OCI-LY7 (cell line): ENCODE results near the gene TAS2R41. TPM values are rescaled to one million over a fixed set of nuclear protein-coding genes. Genes with fewer than 3 reads are reported as not detected.

Experiments
- BruUV-seq: library from RNA; stranded (reverse); fragments of 400-500 nt; replicated peaks from 2 replicates; lab custom pipeline; 2021; lab: Mats Ljungman, UMichigan
- CTCF ChIA-PET: fragments of 300-600 bp; sonication (Branson Sonifier 250); formaldehyde crosslinking; loops from one replicate; lab custom pipeline; 2022; ENCODE audit warnings: antibody characterized with exemption; ENCODE audit not compliant: unreplicated experiment; lab: Charles Lee
- POLR2A ChIA-PET: fragments of 300-600 bp; sonication (Branson Sonifier 250); formaldehyde crosslinking; loops from one replicate; lab custom pipeline; 2022; ENCODE audit warnings: antibody characterized with exemption; lab: Charles Lee
- DNase-seq: peaks from one replicate; pipeline ENCODE4 v3.0.0-alpha.2; 2015; ENCODE audit warnings: low spot score
- H2AFZ ChIP-seq: fragments of 200-600 bp; sonication (generic), shearing (Covaris generic); 2 replicates; pipeline ENCODE4 v1.6.1; 2014; ENCODE audit warnings: mild to moderate bottlenecking, antibody characterized with exemption, low read length, moderate library complexity
- H3K27ac ChIP-seq: fragments of 200-600 bp; sonication (generic); 2 replicates; pipeline ENCODE4 v1.5.1; 2014; ENCODE audit warnings: mixed run types, low read depth, mild to moderate bottlenecking, moderate library complexity, low read length, inconsistent platforms; ENCODE audit not compliant: poor library complexity, severe bottlenecking
- H3K36me3 ChIP-seq: fragments of 200-600 bp; sonication (generic); 2 replicates; pipeline ENCODE4 v1.6.1; 2014; ENCODE audit warnings: mild to moderate bottlenecking, antibody characterized with exemption, low read length, moderate library complexity, mixed read lengths; ENCODE audit not compliant: insufficient read depth
- H3K4me1 ChIP-seq: fragments of 200-600 bp; sonication (generic); 2 replicates; pipeline ENCODE4 v1.5.1; 2014; ENCODE audit warnings: mild to moderate bottlenecking, low read length; ENCODE audit not compliant: insufficient read depth, poor library complexity, severe bottlenecking
- H3K4me2 ChIP-seq: fragments of 200-600 bp; sonication (generic); 2 replicates; pipeline ENCODE4 v1.6.1; 2014; ENCODE audit warnings: mild to moderate bottlenecking, low read length
- H3K4me3 ChIP-seq: fragments of 200-600 bp; sonication (generic); 2 replicates; pipeline ENCODE4 v1.5.1; 2014; ENCODE audit warnings: mild to moderate bottlenecking, low read depth, low read length; ENCODE audit not compliant: poor library complexity, severe bottlenecking
- H3K79me2 ChIP-seq: fragments of 200-600 bp; sonication (generic); 2 replicates; pipeline ENCODE4 v1.6.1; 2016; ENCODE audit warnings: low read depth, mild to moderate bottlenecking, low read length, moderate library complexity, mixed read lengths; ENCODE audit not compliant: insufficient read depth
- H3K9me2 ChIP-seq: fragments of 200-600 bp; sonication (generic); 2 replicates; pipeline ENCODE4 v1.6.1; 2016; ENCODE audit warnings: mild to moderate bottlenecking, low read length, mixed read lengths; ENCODE audit not compliant: insufficient read depth
- H3K9me3 ChIP-seq: fragments of 200-600 bp; sonication (generic); 2 replicates; pipeline ENCODE4 v1.6.1; 2014; ENCODE audit warnings: mild to moderate bottlenecking, mixed run types, low read length, mixed read lengths
- H4K20me1 ChIP-seq: fragments of 200-600 bp; sonication (generic); 2 replicates; pipeline ENCODE4 v1.6.1; 2014; ENCODE audit warnings: mild to moderate bottlenecking, antibody characterized with exemption, low read length, moderate library complexity, mixed read lengths; ENCODE audit not compliant: insufficient read depth
- CTCF ChIP-seq: fragments of 200-600 bp; sonication (generic); conservative IDR thresholded peaks from 2 replicates; pipeline ENCODE4 v1.5.1; 2014; ENCODE audit warnings: mild to moderate bottlenecking, antibody characterized with exemption, low read length, moderate library complexity, mixed read lengths
- EZH2phosphoT487 ChIP-seq: fragments of 200-600 bp; sonication (generic); IDR thresholded peaks from 2 replicates; pipeline ENCODE4 v1.6.1; 2018; ENCODE audit warnings: low read depth, borderline replicate concordance, mild to moderate bottlenecking, mixed run types, antibody characterized with exemption, low read length, moderate library complexity, mixed read lengths
- intact Hi-C: fragments of 100-400 bp; cut with micrococcal nuclease; formaldehyde crosslinking; loops from one replicate; pipeline ENCODE4 v1.10.0; 2022; ENCODE audit not compliant: unreplicated experiment
- total RNA-seq, 2 experiments: library from RNA; depleted of rRNA in 1 of 2; stranded (reverse); fragments of >200 nt in 1 of 2; shearing (Covaris generic) in 1 of 2; gene quantifications; 2 replicates each; pipeline ENCODE4 v1.2.3, GENCODE V29; 2014 to 2022

The TAS2R41 gene
- total RNA-seq, 2 experiments from 2014 or later = not detected

DNA sequence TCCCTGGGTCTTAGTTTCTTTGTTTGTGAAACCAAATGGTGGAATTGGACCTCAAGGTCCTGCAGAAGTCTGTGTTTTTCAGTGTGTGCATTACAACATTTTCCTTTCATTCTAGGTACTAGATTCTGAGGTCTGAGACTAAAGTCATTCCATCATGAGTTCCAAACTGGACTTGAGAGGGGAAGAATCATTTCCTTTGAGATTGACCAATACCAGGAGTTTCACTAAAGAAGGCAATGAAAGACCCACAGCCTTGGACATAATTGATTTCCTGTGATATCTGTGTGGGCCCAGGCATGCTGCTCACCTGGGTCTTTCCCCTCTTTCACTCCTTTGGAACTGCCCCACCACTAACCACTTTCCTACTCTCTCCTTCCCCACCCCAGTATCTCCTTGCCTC, 18.2 kb downstream of the TAS2R41 start:
- Histone ChIP-seq H3K4me2 (no peak overlapping the region), H3K4me1 (no peaks in the 10 kb centered on the region), H4K20me1 (no peaks in the 10 kb centered on the region), H3K9me2 (no peaks in the 10 kb centered on the region), H2AFZ (no peak overlapping the region), H3K4me3 (no peak overlapping the region), H3K79me2 (no peaks in the 10 kb centered on the region), H3K27ac (no peak overlapping the region), H3K36me3 (no peaks in the 10 kb centered on the region), H3K9me3 (no peaks in the 10 kb centered on the region)
- BruUV-seq = no TSS peak
- no peak for TF ChIP-seq CTCF
- TF ChIP-seq EZH2phosphoT487 = no peak
- intact Hi-C loops = no loop called here
- no peak for DNase-seq
- ChIA-PET CTCF (no interaction called here), POLR2A (no interaction called here)

DNA sequence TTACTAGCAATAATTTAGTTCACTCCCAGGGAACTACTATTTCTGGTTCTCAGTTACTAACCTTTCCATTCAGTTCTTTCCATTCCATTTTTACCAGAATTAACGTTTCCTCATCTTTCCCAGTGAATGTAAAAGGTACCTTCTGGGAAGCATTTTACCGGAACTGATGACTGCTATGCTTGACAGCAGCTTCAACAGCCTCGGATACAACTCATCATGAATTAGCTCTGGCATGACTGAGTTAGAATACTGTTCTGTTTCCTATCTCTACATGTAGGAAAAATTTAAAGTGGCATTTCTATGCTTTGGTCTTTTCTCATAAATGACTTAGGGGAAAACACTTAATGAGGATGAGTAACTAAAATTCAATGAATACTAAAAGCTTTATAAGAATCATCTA, 18.6 kb downstream of the TAS2R41 start:
- Histone ChIP-seq H3K9me3 (no peaks in the 10 kb centered on the region), H3K79me2 (no peaks in the 10 kb centered on the region), H3K9me2 (no peaks in the 10 kb centered on the region), H3K4me2 (no peak overlapping the region), H3K4me3 (no peak overlapping the region), H3K36me3 (no peaks in the 10 kb centered on the region), H4K20me1 (no peaks in the 10 kb centered on the region), H2AFZ (no peak overlapping the region), H3K4me1 (no peaks in the 10 kb centered on the region), H3K27ac (no peak overlapping the region)
- DNase-seq = no peak
- intact Hi-C loops = no loop called here
- BruUV-seq = no TSS peak
- ChIA-PET CTCF (no interaction called here), POLR2A (no interaction called here)
- no peak for TF ChIP-seq CTCF
- no peak for TF ChIP-seq EZH2phosphoT487

DNA sequence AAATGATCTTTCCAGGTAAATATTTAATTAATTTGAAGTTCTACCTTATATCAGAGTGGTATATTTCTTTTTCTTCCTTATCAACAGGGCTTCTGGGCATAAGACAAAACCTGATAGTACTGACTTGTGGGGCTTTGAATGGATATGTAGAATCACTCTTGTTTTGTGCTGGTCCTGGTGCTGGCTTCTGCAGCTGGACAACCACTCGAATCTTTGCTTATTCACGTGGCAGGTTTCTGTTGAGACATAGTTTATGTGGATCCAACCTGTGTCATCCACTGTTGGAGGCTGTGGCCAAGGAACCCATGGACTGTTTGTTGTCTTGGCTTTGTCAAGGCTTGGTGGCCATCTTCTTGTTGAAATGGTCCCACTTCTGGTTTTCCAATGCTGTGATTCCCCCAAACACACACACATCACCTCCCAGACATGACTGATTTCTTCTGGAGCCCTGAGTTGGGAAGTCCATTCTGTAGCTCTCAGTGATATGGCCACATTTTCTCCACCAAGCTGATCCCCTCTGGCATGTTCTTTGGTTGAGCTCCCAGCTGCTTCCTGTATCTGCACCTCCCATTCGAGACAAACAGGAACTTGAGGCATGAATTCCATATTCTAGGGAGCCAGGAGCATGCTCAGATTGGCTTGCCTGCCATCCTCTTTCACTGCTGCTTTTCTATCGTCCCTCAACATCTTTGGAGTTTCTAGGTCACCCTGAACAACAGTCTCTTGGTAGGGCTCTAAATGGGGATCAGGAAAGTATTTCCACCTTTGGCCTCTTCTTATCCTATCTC, 19.5 kb downstream of the TAS2R41 start:
- no peak overlapping the region for H3K4me2 ChIP-seq
- H3K36me3 ChIP-seq = no peaks in the 10 kb centered on the region
- DNase-seq = no peak
- H3K4me1 ChIP-seq = no peaks in the 10 kb centered on the region
- no peaks in the 10 kb centered on the region for H4K20me1 ChIP-seq
- no peaks in the 10 kb centered on the region for H3K9me3 ChIP-seq
- no peak overlapping the region for H3K27ac ChIP-seq
- ChIA-PET POLR2A (no interaction called here), CTCF (no interaction called here)
- TF ChIP-seq CTCF (no peak), EZH2phosphoT487 (no peak)
- H3K4me3 ChIP-seq = no peak overlapping the region
- no peak overlapping the region for H2AFZ ChIP-seq
- intact Hi-C loops = no loop called here
- BruUV-seq = no TSS peak
- H3K79me2 ChIP-seq = no peaks in the 10 kb centered on the region
- no peaks in the 10 kb centered on the region for H3K9me2 ChIP-seq
